Upper lobe of left lung (tissue), 6 donors: Measurements from ENCODE around the gene PHF20. TPM values are rescaled to one million over a fixed set of nuclear protein-coding genes. Genes with fewer than 3 reads are reported as not detected.

ENCODE experiments used
- ATAC-seq, 2 donors: fragments of 200-7000 bp; cut with Tn5 transposase; one replicate each; pipeline ENCODE4 v1.9.1; 2022; ENCODE audit warnings: mild to moderate bottlenecking in 2 of 2, moderate library complexity in 2 of 2; ENCODE audit not compliant: low FRiP score in 2 of 2
- DNase-seq, 2 donors: peaks; one replicate each; pipeline ENCODE4 v3.0.0-alpha.2; 2019 to 2020
- H3K27ac ChIP-seq, 4 donors: fragments of 200-600 bp; sonication (generic); one replicate each; pipeline ENCODE4 v1.5.1; 2016 to 2019
- H3K27me3 ChIP-seq, 4 donors: fragments of 200-600 bp; sonication (generic); one replicate each; pipeline ENCODE4 v1.5.1; 2017 to 2019
- H3K36me3 ChIP-seq, 4 donors: fragments of 200-600 bp; sonication (generic); one replicate each; pipeline ENCODE4 v1.5.1; 2016 to 2019
- H3K4me1 ChIP-seq, 4 donors: fragments of 200-600 bp; sonication (generic); one replicate each; pipeline ENCODE4 v1.5.1; 2018 to 2019
- H3K4me3 ChIP-seq, 4 donors: fragments of 200-600 bp; sonication (generic); one replicate each; pipeline ENCODE4 v1.5.1; 2017 to 2019; ENCODE audit warnings: mild to moderate bottlenecking in 2 of 4, moderate library complexity in 1 of 4
- H3K9me3 ChIP-seq, 4 donors: fragments of 200-600 bp; sonication (generic); one replicate each; pipeline ENCODE4 v1.5.1; 2018 to 2019
- CTCF ChIP-seq, 6 experiments: fragments of 450-650 bp in 4 of 6; fragments of 200-600 bp in 2 of 6; sonication (generic) in 2 of 6; IDR thresholded peaks; one replicate each; pipeline ENCODE4 v1.5.1; 2016 to 2019; ENCODE audit warnings: antibody characterized with exemption in 6 of 6
- EP300 ChIP-seq, 4 donors: sonication (generic); formaldehyde crosslinking; IDR thresholded peaks; one replicate each; pipeline ENCODE4 v1.5.1; 2017; ENCODE audit warnings: antibody characterized with exemption in 4 of 4, control low read depth in 2 of 4
- POLR2A ChIP-seq, 4 donors: fragments of 450-650 bp; IDR thresholded peaks; one replicate each; pipeline ENCODE4 v1.5.1; 2016 to 2017; ENCODE audit warnings: antibody characterized with exemption in 4 of 4, mild to moderate bottlenecking in 2 of 4
- POLR2AphosphoS5 ChIP-seq, 2 donors: sonication (generic); formaldehyde crosslinking; IDR thresholded peaks; one replicate each; pipeline ENCODE4 v1.5.1; 2017; ENCODE audit warnings: antibody characterized with exemption in 2 of 2
- WGBS, 2 donors: methylation state at CpG; one replicate each; pipeline ENCODE4 v1.1.5; 2017 to 2018; 5-methylcytosine and 5-hydroxymethylcytosine counted together
- total RNA-seq, 6 donors: library from RNA; depleted of rRNA in 4 of 6; stranded (reverse); fragments of >200 nt in 4 of 6; gene quantifications; one replicate each; pipeline versions ENCODE4 v1.1.0 to v1.2.1, GENCODE V29; 2016 to 2021
- donor health status: DM: no; HTN: no; CAD: no; lungs with moderate emphysema.
- donor health status: DM: no; HTN: yes; CAD: no; lungs with severe emphysema.

Gene PHF20
- total RNA-seq, 6 donors from 2014 or later: 29.9 to 65.9 (median 42.5) TPM

GRCh38 chr20:35972462-35972861 is 200.6 kb downstream of the PHF20 start:
- Histone ChIP-seq H3K9me3 (no peaks in the 10 kb centered on the region), H3K27ac (no peak overlapping the region), H3K4me1 (peaks cover 0 to under 1% (median under 1%) of the 10 kb centered on the region in 4 donors), H3K4me3 (no peak overlapping the region), H3K36me3 (no peaks in the 10 kb centered on the region), H3K27me3 (no peaks in the 10 kb centered on the region)
- WGBS, 2 donors: 89 to 100% methylated on average over 4 of the region's 4 CpGs
- DNase-seq (no peak), ATAC-seq (no peak)
- TF ChIP-seq CTCF (IDR thresholded peaks at IDR 0.05): no peak
- no peak for TF ChIP-seq POLR2A (IDR thresholded peaks at IDR 0.05)
- TF ChIP-seq POLR2AphosphoS5 (IDR thresholded peaks at IDR 0.05): no peak
- TF ChIP-seq EP300 (IDR thresholded peaks at IDR 0.05): no peak

- WGBS, 2 donors: 83 to 84% methylated on average over 4 of the region's 4 CpGs
- ATAC-seq: no peak
- Histone ChIP-seq H3K27me3 (no peaks in the 10 kb centered on the region), H3K4me1 (peaks cover 0 to 4% (median 2%) of the 10 kb centered on the region in 4 donors), H3K27ac (no peak overlapping the region), H3K4me3 (no peak overlapping the region), H3K9me3 (no peaks in the 10 kb centered on the region), H3K36me3 (no peaks in the 10 kb centered on the region)
- TF ChIP-seq POLR2A (IDR thresholded peaks at IDR 0.05) (no peak), POLR2AphosphoS5 (IDR thresholded peaks at IDR 0.05) (no peak), EP300 (IDR thresholded peaks at IDR 0.05) (no peak), CTCF (IDR thresholded peaks at IDR 0.05) (no peak)
- no peak for DNase-seq
These were observed 202.4 kb downstream of the PHF20 start for GRCh38 chr20:35974256-35974655.

GRCh38 chr20:35975576-35976373 is 204.0 kb downstream of the PHF20 start:
- Histone ChIP-seq H3K27me3 (no peaks in the 10 kb centered on the region), H3K27ac (no peak overlapping the region), H3K9me3 (no peaks in the 10 kb centered on the region), H3K36me3 (no peaks in the 10 kb centered on the region), H3K4me1 (peaks cover 0 to 4% (median 2%) of the 10 kb centered on the region in 4 donors), H3K4me3 (no peak overlapping the region)
- TF ChIP-seq EP300 (IDR thresholded peaks at IDR 0.05) (no peak), POLR2A (IDR thresholded peaks at IDR 0.05) (no peak), POLR2AphosphoS5 (IDR thresholded peaks at IDR 0.05) (no peak), CTCF (IDR thresholded peaks at IDR 0.05) (no peak)
- no peak for DNase-seq
- 64 to 78% methylated on average over 9 of the region's 9 CpGs for WGBS, 2 donors
- ATAC-seq: no peak

- 83 to 86% methylated on average over 9 of the region's 9 CpGs for WGBS, 2 donors
These were observed 206.3 kb downstream of the PHF20 start for GRCh38 chr20:35978041-35978513.

GRCh38 chr20:35979544-35979943 is 207.7 kb downstream of the PHF20 start:
- WGBS, 2 donors: 56 to 69% methylated on average over 4 to 5 of the region's 5 CpGs
- no peak overlapping the region for H3K4me3 ChIP-seq
- peaks cover 0 to 4% (median 2%) of the 10 kb centered on the region in 4 donors for H3K4me1 ChIP-seq

More at GRCh38 chr20:35978041-35978513, 206.3 kb downstream of the PHF20 start:
- no peak for ATAC-seq
- peak in 1 of 2 donors; percentile 51 for DNase-seq
- H3K36me3 ChIP-seq: no peaks in the 10 kb centered on the region
- no peaks in the 10 kb centered on the region for H3K9me3 ChIP-seq
- H3K27ac ChIP-seq: no peak overlapping the region
- no peak overlapping the region for H3K4me3 ChIP-seq
- TF ChIP-seq POLR2A (IDR thresholded peaks at IDR 0.05) (no peak), POLR2AphosphoS5 (IDR thresholded peaks at IDR 0.05) (peak in 1 of 2 donors; percentile 24)
- no peaks in the 10 kb centered on the region for H3K27me3 ChIP-seq
- peaks cover 0 to 4% (median 2%) of the 10 kb centered on the region in 4 donors for H3K4me1 ChIP-seq

More at GRCh38 chr20:35979544-35979943, 207.7 kb downstream of the PHF20 start:
- ATAC-seq (no peak), DNase-seq (no peak)
- TF ChIP-seq CTCF (IDR thresholded peaks at IDR 0.05): no peak
- TF ChIP-seq EP300 (IDR thresholded peaks at IDR 0.05): no peak
- no peak for TF ChIP-seq POLR2A (IDR thresholded peaks at IDR 0.05)
- no peak for TF ChIP-seq POLR2AphosphoS5 (IDR thresholded peaks at IDR 0.05)
- H3K36me3 ChIP-seq: no peaks in the 10 kb centered on the region
- H3K27me3 ChIP-seq: no peaks in the 10 kb centered on the region
- no peaks in the 10 kb centered on the region for H3K9me3 ChIP-seq
- no peak overlapping the region for H3K27ac ChIP-seq
